ENCODE data around the gene GNPTAB.
A peak's percentile ranks its signal among the peaks of the same experiment; 100 is the strongest.

The GNPTAB gene

DNA sequence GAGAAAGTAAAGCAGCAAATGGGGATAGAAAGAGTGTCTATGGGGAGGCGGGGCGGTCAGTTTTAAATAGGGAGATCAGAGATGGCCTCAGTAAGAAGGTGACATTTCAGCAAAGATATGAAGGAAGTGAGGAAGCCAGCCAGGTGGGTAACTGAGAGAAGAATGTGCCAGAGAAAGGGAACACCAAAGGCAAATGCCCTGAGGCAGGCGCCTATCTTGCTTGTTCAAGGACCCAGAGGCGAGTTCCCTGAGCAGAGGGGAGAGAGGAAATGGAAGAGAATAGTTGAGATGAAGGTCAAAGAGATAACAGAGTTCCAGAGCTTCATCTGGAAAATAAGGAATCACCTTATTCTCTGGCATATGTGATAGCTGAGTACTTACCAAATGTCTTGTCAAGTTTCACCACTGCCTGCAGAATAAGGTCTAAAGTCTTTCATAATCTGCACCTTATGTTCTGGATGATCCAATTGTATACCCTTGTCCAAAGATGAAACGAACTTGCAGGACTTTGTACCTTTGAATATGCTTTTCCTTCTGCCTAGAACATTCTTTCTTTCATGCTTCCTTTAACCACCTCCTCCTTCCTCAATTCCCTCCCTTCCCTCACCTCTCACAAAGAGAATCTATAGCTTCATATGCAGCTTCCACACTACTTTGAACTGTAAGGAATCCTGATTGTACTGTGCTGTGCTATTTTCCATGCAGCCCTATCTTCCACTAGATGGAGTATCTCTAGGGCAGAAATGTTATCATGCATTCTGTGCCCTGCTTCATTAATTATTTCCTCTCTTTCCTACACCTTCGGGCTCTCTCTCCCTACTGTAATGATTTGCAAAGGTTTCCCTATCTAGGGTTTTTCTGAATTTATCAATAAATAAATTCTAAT is 38.5 kb downstream of the GNPTAB start:
- TF ChIP-seq Cebpa-rat (IDR thresholded peaks at IDR 0.05) = no peak
- Histone ChIP-seq H3K36me3 (peaks cover 11% of the 10 kb centered on the region), H3K27me3 (no peaks in the 10 kb centered on the region), H3K27ac (no peak overlapping the region), H3K4me3 (no peak overlapping the region), H3K9me3 (no peaks in the 10 kb centered on the region), H4K20me1 (no peaks in the 10 kb centered on the region), H3K4me1 (no peaks in the 10 kb centered on the region), H3K9ac (no peak overlapping the region), H3K4me2 (no peak overlapping the region)

DNA sequence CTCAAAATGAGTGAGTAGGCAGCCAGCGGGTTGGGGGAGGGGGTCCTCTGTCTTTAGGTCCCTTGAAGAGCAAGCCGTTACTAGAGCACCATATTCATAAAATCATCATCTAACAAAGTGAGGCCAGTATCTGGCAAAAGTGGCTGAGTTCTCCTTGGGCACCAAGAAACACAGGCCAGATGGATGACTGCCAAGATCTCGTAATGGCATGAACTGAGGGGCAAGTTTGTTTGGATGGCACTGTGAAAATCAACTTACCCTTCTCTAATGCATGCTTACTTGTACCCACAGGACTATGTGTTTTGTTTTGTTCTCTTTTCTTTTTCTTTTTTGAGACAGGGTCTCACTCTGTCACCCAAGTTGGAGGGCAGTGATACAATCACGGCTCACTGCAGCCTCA is 41.6 kb downstream of the GNPTAB start:
- Histone ChIP-seq H3K4me3 (no peak overlapping the region), H3K4me2 (no peak overlapping the region), H3K4me1 (no peaks in the 10 kb centered on the region), H3K9me3 (no peaks in the 10 kb centered on the region), H4K20me1 (no peaks in the 10 kb centered on the region), H3K9ac (no peak overlapping the region), H3K27ac (no peak overlapping the region), H3K36me3 (peaks cover 7% of the 10 kb centered on the region), H3K27me3 (no peaks in the 10 kb centered on the region)
- TF ChIP-seq Cebpa-rat (IDR thresholded peaks at IDR 0.05) = no peak

DNA sequence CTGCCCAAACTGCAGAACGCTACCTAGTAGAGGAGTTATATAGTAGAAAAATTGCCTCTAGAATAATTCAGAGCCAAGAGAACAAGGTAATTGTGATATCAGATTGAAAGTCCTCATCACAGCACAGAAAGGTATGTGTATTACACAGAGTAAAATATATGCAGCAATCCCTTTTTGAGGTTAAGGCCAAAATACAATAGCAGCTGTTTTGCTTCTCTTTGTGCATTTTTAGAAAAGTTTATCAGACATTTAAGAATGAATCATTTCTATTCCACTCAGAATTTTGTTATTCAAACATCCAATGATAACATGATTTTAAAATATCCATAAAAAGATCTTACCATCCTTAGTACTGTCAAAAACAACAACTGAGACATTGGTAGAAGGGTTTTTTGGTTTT is 45.1 kb downstream of the GNPTAB start:
- TF ChIP-seq Cebpa-rat (IDR thresholded peaks at IDR 0.05) = no peak
- H3K36me3 ChIP-seq = peaks cover 7% of the 10 kb centered on the region
- H3K9ac ChIP-seq = no peak overlapping the region
- peaks cover 20% of the 10 kb centered on the region for H3K4me1 ChIP-seq
- H4K20me1 ChIP-seq = no peaks in the 10 kb centered on the region
- H3K4me3 ChIP-seq = no peak overlapping the region
- H3K4me2 ChIP-seq = no peak overlapping the region
- no peaks in the 10 kb centered on the region for H3K9me3 ChIP-seq
- no peak overlapping the region for H3K27ac ChIP-seq
- H3K27me3 ChIP-seq = no peaks in the 10 kb centered on the region

DNA sequence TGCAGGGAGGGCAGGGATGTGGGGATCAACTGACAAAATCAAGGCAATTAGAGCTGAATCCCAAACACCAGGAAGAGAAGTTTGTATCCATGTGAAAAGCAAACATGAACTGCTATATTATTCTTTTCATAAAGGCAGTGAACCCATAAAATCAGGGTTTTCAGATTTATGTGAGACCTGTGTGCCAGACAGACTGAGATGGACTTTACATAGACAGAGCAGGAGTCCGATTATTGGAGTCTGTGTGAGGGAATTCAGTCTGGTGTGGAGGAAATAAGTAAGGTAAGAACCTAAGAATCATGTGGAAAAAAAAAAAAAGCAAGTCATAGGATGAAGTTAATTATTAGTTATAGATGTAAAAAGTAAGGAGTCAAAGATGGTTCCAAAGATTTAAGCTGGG is 46.4 kb downstream of the GNPTAB start:
- Histone ChIP-seq H4K20me1 (no peaks in the 10 kb centered on the region), H3K9ac (no peak overlapping the region), H3K27me3 (no peaks in the 10 kb centered on the region), H3K9me3 (no peaks in the 10 kb centered on the region), H3K4me2 (no peak overlapping the region), H3K27ac (no peak overlapping the region), H3K36me3 (peaks cover 7% of the 10 kb centered on the region), H3K4me1 (peaks cover 28% of the 10 kb centered on the region), H3K4me3 (no peak overlapping the region)
- TF ChIP-seq Cebpa-rat (IDR thresholded peaks at IDR 0.05) = no peak

DNA sequence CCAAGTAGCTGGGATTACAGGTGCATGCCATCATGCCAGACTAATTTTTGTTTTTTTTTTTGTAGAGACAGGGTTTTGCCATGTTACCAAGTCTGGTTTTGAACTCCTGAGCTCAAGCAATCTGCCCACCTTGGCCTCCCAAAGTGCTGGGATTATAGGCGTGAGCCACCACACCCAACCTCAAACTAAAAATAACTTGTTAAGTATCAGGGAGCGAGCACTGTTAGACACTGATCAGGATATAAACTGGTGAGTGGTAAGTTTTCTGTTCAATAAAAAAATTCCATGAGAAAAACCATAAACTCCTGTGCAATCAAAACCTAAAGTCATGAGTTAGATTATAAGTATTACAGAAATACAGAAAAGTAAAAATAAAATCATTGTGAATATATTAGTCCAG is 46.9 kb downstream of the GNPTAB start:
- Histone ChIP-seq H3K36me3 (0 out of 2 replicates have a peak, but pooled peaks cover 8% of the 10 kb centered on the region), H4K20me1 (no peaks in the 10 kb centered on the region), H3K4me1 (peaks cover 28% of the 10 kb centered on the region), H3K4me3 (no peak overlapping the region), H3K9me3 (no peaks in the 10 kb centered on the region), H3K27me3 (no peaks in the 10 kb centered on the region), H3K9ac (no peak overlapping the region), H3K4me2 (peak overlapping the region; percentile 60), H3K27ac (no peak overlapping the region)
- TF ChIP-seq Cebpa-rat (IDR thresholded peaks at IDR 0.05) = no peak

DNA sequence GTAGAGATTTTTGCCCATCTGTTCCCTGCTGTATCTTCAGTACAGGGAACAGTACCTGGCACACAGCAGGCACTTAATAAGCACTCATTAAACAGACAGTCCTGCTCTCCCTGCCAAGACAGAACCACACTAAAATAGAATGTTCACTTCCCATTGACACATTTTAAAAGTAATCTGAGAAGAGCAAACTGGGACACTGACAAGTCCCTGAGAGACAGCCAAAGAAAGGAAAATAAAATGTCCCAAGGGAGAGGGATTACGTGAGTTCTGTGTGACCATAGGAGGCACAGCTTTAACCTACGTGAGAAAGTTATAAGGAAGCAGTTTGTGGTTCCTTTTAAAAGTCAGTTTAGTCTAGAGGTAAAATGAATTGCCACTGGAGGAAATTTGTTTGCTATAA is 47.6 kb downstream of the GNPTAB start:
- Histone ChIP-seq H3K4me2 (peak overlapping the region; percentile 60), H3K36me3 (0 out of 2 replicates have a peak, but pooled peaks cover 8% of the 10 kb centered on the region)
- TF ChIP-seq Cebpa-rat (IDR thresholded peaks at IDR 0.05) = no peak

DNA sequence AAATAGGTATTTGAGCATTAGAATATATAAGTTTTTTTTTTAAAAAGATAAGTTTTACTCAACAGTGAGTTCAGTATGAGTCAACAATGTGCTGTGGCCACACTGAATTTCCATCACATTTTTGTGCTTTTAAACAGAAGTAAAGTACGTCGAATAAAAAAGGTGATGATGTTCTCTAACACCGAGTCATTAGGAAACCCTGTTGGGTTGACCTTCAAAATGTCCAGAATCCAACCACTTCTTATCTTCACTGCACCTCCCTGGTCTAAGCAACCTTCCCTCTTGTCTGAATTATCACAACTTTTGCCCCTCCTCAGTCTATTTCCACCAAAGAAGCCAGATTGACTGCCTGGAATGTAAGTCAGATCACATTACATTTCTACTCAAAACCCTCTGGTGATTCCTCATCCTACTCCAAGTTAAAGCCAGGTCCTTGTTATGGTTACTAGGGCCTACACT is 48.5 kb downstream of the GNPTAB start:
- Histone ChIP-seq H4K20me1 (no peaks in the 10 kb centered on the region), H3K27ac (no peak overlapping the region), H3K27me3 (no peaks in the 10 kb centered on the region), H3K9ac (no peak overlapping the region), H3K9me3 (no peaks in the 10 kb centered on the region), H3K4me2 (peak overlapping the region; percentile 60), H3K4me3 (no peak overlapping the region), H3K4me1 (peaks cover 36% of the 10 kb centered on the region), H3K36me3 (0 out of 2 replicates have a peak, but pooled peaks cover 8% of the 10 kb centered on the region)
- TF ChIP-seq Cebpa-rat (IDR thresholded peaks at IDR 0.05) = no peak

More for the DNA sequence above, 47.6 kb downstream of the GNPTAB start:
- H3K9me3 ChIP-seq = no peaks in the 10 kb centered on the region
- no peaks in the 10 kb centered on the region for H4K20me1 ChIP-seq
- no peaks in the 10 kb centered on the region for H3K27me3 ChIP-seq
- H3K9ac ChIP-seq = peak overlapping the region; percentile 26; the same call in 1 of the 2 replicates
- H3K4me3 ChIP-seq = no peak overlapping the region
- peak overlapping the region; percentile 23; the same call in 1 of the 2 replicates for H3K27ac ChIP-seq
- peaks cover 28% of the 10 kb centered on the region for H3K4me1 ChIP-seq

DNA sequence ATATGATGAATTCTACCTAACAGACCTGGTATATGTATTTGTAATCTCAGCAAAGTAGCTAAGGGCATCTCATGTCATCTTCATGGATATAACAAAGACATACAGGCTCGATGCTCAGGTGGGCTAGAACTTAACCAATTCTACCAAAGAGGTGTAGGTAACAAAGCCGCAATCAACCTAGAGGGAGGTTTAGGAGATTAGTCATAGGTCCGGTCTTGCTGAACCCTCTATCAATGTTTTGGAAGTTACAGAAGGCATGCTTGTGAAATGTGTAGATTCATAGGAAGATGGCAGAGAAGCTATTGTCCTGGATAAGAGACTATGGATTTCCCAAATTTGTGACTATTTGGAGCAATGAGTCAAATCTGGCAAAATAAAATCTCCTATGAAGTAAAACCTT is 48.9 kb downstream of the GNPTAB start:
- Histone ChIP-seq H3K9ac (no peak overlapping the region), H4K20me1 (no peaks in the 10 kb centered on the region), H3K4me2 (no peak overlapping the region), H3K4me1 (peaks cover 40% of the 10 kb centered on the region), H3K4me3 (no peak overlapping the region), H3K36me3 (0 out of 2 replicates have a peak, but pooled peaks cover 8% of the 10 kb centered on the region), H3K27ac (no peak overlapping the region), H3K27me3 (no peaks in the 10 kb centered on the region), H3K9me3 (no peaks in the 10 kb centered on the region)
- no peak for TF ChIP-seq Cebpa-rat (IDR thresholded peaks at IDR 0.05)

DNA sequence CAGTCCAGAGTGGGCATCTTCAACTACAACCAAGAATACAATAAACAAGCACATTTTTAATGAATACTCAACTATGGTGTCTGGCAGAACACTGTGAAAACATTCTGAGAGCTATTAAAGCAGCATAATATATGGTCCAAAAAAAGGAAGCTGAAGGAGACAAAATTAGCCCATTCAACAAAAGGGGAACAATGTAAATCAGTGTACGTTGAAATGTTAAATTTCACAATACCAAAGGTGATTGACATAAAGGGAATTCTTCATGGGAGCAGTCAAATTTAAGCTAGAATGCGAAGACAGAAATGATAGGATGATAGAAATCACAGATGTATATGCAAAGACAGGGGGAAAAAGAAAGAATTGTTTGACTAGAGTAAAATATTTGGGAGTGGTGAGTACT is 50.2 kb downstream of the GNPTAB start:
- Histone ChIP-seq H3K9me3 (no peaks in the 10 kb centered on the region), H3K4me3 (no peak overlapping the region), H4K20me1 (no peaks in the 10 kb centered on the region), H3K36me3 (0 out of 2 replicates have a peak, but pooled peaks cover 8% of the 10 kb centered on the region), H3K27ac (no peak overlapping the region), H3K27me3 (no peaks in the 10 kb centered on the region), H3K9ac (no peak overlapping the region), H3K4me2 (peak overlapping the region; percentile 4; the same call in 1 of the 2 replicates), H3K4me1 (peaks cover 53% of the 10 kb centered on the region)
- TF ChIP-seq Cebpa-rat (IDR thresholded peaks at IDR 0.05) = no peak

DNA sequence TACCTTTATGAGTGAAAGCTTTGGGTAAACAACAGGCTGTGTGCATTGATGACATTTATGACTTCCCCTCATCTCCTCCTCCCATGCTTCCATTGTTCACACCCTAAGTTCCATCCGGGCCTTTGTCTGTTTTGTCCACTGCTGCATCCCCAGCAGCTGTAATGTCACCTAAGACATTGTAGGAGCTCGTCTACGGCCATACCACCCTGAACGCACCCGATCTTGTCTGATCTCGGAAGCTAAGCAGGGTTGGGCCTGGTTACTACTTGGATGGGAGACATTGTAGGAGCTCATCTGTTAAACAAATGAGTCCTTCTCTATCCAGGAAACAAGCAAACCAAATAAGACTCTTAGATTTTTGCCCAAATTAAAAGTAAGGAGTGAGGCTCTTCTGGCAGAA is 51.1 kb downstream of the GNPTAB start:
- H3K27ac ChIP-seq = no peak overlapping the region
- 0 out of 2 replicates have a peak, but pooled peaks cover 8% of the 10 kb centered on the region for H3K36me3 ChIP-seq
- H3K9me3 ChIP-seq = no peaks in the 10 kb centered on the region
- no peak overlapping the region for H3K9ac ChIP-seq
- no peaks in the 10 kb centered on the region for H4K20me1 ChIP-seq
- no peak for TF ChIP-seq Cebpa-rat (IDR thresholded peaks at IDR 0.05)
- H3K27me3 ChIP-seq = no peaks in the 10 kb centered on the region
- H3K4me3 ChIP-seq = no peak overlapping the region
- H3K4me1 ChIP-seq = peaks cover 62% of the 10 kb centered on the region
- H3K4me2 ChIP-seq = no peak overlapping the region
